Activated T-helper 1 cell treated with anti-CD3 and anti-CD28 coated beads, Interleukin-2, amount 50 U/mL, for 16 hours (primary cell): ENCODE measurements around the gene SMIM14.
"Not testable (repeated sequence)": the region's sequence is repeated elsewhere in the genome, so short reads cannot be mapped to it uniquely, and the experiment has no call there.

Source experiments
- DNase-seq, 2 donors: peaks; one replicate each; pipeline ENCODE4 v3.0.0-alpha.2; 2020; ENCODE audit warnings: low read depth in 1 of 2, low spot score in 1 of 2

SMIM14 gene

DNA sequence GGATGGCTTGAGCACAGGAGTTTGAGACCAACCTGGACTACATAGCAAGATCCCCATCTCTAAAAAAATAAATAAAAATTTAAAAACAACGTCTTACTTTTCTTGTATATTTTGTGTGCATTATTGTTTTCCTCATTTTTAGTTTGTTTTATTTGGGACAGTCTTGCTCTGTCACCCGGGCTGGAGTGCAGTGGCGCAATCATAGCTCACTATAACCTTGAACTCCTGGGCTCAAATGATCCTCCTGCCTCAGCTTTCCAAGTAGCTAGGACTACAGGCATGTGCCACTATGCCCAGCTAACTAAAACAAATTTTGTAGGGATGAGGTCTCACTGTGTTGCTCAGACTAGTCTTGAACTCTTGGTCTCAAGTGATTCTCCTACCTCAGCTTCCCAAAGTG, 9.5 kb upstream of the SMIM14 start:
- DNase-seq: no peak

DNA sequence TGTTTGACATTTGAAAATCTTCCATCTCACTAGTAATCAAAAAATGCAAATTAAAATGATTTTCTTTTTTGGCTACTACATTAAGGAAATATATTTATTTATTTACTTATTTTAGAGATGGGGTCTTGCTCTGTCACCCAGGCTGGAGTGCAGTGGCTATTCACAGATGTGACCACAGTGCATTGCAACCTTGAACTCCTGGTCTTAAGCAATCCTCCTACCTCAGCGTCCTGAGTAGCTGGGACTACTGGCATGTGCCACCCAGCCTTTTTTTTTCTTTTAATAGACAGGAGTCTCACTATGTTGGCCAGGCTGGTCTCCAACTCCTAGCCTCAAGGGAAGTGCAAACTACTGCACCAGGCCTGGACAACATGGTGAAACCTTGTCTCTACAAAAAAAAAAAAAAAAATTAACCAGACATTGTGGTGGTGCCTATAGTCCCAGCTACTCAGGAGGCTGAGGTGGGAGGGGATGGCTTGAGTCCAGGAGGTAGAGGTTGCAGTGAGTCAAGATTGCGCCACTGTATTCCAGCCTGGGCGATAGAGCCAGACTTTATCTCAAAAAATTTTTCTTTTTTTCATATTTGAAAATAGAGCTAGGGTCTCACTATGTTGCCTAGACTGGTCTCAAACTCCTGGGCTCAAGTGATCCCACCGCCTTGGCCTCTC, 4.4 kb upstream of the SMIM14 start:
- DNase-seq: no peak

DNA sequence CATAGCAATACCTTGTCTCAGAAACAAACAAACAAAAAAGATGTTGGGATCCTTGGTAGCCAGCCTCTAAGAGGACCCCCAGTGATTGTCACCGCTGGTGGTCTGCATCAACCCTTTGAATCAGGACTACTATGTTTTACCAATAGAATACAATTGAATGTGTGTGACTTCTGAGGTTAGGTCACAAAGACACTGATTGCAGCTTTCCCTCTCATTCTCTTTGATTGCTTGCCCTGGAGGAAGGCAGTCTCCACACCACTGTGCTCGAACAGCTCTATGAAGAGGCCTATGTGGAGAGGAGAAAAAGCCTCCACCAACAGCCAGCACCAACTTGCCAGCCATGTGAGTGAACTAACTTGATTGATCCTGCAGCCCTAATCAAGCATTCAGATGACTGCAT, 2.8 kb upstream of the SMIM14 start:
- no peak for DNase-seq

DNA sequence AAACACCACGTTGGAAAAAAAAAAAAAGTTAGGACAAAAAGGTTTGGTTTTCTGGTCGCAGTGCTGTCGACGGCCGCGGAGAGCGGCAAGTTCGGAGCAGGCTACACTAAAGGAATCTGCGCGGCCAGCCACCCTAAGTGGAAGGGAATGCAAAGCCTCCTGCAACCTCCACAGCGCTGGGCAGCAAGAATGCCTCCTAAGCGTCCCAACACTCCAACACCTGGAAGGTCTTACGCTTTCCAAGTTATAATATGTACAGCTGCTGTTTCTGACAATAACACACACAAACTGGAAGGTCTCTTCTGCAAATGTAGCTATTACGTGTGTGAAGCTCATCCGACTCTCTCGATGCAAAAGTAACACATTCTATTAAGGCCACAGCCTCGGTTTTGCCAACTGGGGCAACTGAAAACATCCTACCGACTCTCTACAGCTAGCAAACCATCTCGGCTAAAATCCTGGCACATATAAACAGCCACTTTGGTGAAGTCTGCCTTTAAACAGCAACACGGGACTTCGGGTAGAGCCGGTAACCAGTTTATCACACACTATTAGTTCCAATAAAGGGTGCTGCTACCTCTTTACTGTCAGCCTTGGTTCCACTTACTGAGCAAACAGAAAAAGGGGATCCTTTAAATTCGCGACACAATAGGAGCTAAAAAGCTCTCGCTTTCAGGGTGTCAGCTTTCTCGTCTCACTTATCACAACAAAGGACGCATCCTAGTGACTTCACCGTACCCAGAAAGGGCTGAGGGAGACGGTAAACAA, 895 bp downstream of the SMIM14 start:
- DNase-seq: no peak

DNA sequence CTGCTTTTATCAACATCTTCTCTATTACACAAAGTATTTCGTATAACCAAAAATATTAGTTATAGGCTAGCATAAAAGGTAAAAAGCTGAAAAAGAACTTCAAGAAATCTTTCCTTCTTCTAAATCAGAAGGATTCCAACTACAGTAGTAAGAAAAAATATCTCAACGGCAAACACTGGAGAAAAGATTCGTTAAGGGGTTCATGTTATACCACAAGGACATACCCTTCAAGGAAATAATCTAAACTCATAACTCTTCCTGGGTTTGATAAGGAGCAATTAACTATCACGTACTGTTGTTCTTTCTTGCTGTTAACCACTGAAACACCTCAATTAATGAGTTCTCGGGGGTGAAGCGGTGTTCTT, 1.5 kb downstream of the SMIM14 start:
- no peak for DNase-seq

DNA sequence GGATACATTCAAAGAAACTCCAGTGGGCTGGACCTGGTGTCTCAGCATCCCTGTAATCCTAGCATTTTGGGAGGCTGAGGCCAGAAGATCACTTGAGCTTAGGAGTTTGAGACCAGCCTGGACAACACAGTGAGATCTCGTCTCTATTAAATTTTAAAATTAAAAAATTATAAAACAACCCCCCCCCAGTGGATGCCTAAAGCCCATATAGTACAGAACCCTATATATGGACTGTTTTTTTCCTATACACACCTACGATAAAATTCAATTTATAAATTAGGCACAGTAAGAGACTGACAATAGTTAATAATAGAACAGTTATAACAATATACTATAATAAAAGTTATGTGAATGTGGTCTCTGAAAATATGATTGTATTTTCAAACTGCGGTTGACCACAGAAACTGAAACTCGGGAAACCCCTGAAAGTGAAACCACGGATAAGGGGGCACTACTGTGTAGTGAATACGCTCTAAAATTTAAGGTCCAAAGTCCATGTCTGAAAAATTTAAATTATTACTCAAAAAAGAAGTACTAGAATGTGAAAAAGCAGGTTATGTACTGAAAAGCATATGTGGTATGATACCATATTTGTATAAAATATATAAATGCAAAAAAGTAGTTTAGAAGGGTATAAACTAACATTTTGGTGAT, 2.0 kb downstream of the SMIM14 start:
- DNase-seq: no peak

DNA sequence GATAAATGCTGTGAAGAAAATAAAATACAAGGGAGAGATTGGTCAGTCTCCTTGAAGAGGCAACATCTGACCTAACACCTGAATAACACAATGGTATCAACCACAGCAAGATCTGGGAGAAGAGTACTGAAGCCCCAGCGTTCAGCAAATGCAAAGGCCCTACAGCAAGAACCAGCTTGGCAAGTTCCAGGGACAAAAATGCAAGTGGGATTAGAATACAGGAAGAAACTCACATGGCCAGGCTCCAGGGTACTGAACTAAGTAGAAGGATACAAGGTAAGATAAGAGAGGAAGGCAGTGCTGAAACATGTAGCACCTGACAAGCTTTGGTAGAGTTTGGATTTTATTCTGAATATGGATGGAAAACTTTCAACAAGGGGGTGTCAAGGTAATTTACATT, 3.6 kb downstream of the SMIM14 start:
- DNase-seq: no peak

DNA sequence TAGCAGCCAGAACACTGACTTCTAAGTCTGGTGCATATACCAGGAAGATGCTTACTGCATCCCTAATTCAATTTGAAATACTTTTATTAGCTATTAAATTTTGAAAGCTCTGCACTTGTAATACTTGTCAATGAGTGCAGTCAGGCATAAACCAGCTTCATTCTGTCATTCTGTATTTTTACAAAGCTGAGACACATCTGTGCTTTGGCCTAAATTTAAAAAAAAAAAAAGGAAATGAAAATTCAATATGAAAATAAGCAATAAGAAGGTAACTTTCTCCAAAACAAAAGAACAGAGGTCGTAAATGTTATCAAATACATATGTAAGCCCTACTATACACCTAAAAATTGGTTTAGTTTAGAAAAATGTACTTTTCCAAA, 7.0 kb downstream of the SMIM14 start:
- no peak for DNase-seq

DNA sequence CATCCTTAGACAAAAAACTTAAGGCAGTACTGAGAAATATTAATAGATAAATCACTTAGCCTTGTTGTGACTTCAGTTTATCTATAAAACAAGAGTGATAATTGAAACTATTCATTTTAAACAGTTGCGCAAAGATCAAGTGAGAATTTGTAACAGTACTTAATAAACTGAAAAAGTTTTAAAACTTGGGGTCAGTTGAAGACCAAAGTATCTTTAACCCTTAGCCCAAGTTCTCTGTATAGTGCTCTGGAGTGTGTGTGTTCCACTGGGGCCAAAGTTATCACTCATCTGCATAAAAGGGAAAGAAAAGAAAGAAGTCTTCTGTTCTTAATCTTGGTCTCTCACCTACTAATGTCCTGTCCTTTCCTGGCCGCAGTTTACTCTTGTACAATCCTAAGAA, 11.3 kb downstream of the SMIM14 start:
- no peak for DNase-seq

DNA sequence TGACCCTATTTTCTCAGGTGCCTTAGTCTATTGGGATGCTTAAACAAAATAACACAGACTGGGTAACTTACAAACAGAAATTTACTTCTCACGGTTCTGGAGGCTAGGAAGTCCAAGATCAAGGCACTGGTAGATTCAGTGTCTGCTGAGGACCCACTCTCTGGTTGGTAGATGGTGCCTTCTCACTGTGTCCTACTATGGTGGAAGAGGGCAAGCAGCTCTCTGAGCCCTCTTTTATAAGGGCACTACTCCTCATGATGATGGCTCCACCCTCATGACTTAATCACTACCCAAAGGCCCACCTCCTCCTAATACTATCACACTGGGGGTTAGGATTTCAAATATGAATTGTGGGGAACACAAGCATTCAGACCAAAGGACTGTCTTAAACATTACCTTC, 11.8 kb downstream of the SMIM14 start:
- DNase-seq: no peak

DNA sequence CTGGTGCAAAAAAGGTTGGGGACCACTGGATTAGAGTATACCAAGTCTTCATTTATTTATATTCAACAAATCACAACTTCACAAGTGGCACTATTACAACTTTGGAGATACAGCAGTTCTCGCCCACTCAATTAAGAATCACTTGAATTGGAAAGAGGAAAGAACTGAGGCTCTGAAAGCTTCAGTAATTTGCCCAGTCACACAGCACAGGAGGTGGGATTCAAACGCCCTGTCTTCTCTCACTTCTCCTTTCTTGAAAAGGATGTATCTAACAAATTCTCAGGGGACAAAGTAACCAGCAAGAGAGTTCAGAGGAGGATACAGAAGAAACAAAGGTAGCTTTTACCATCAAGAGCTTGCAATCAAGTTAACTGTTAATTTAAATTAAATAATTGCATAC, 12.4 kb downstream of the SMIM14 start:
- no peak for DNase-seq

DNA sequence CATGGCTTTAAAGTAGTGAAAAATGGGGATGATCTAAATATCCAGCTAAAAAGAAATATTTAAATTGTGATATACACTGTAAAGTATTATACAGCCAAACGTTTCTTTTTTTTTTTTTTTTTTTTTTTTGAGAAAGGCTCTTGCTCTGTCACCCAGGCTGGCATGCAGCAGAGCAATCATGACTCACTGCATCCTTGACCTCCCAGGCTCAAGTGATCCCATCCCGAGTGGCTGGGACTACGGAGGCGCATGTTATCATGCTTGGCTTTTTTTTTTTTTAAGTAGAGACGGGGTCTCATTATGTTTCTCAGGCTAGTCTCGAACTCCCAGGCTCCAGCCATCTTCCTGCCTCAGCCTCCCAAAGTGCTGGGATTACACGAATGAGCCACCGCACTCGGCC, 17.1 kb downstream of the SMIM14 start:
- DNase-seq: no peak

DNA sequence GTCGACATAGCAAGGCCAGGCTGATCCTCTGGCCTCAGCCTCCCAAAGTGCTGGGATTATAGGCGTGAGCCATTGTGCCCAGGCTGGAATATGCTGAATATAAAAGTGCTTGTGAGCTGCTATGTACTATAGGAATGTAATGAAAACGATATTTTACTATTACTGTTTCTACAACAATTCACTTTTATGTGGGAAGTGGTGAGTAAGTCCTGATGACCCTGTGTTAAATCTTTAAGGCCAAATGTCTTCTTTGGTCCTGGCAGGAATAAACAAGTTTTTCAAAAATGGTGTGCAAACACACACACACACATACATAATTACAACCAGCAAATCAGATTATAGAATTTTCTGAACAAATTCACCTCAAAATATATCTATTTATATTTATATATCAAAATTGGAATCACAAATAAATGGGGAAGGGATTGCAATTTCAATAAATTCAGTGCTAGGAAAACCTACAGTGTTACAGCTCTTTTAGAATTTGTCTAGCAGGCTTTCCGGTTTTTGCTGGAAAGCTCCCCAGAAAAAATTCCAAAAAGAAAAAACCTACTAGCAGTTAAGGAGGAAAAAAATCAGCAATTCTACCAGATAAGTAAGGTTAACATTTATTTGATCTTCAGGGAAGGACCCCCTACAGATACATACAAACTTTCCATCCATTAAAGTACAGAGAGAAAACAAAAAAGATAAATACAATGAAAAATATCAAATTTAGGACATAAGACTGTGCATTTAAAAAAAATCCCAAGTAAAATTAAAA, 17.9 kb downstream of the SMIM14 start:
- no peak for DNase-seq

DNA sequence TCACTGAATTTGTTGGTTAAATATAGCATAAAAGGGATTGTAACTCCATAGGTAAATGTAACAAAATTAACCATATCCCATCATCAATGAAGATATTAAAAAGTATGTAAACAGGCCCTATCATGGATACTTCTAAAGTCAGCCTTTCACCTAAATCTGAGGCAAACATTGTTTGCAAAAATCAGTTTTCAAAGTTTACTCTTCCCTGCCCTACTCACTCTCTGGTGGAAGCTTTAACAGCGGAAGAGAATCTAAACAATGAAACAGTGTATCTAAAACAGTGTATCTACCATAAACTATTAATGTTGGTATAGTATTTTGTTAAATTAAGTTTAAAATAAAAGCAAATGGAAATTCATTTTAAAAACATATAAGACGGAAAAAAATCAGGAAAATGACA, 21.1 kb downstream of the SMIM14 start:
- no peak for DNase-seq

DNA sequence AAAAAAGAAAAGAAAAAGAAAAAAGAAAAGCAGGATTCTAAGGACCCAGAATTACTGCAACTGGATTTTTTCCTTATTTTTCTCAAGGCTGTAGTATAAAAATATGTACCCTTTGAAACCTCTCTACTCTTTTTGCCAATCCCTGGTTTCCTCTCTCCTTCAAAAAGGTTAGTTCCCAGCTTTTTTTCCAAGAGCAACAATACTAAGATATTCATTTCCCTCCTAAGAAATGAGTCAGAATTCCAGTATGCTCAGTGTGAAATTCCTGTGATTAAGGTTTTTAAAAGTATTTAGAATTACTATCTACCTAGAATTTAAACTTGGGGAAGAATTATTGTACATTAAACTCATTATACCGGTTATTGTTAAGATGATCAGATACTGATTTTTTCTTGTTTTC, 22.0 kb downstream of the SMIM14 start:
- DNase-seq: no peak

DNA sequence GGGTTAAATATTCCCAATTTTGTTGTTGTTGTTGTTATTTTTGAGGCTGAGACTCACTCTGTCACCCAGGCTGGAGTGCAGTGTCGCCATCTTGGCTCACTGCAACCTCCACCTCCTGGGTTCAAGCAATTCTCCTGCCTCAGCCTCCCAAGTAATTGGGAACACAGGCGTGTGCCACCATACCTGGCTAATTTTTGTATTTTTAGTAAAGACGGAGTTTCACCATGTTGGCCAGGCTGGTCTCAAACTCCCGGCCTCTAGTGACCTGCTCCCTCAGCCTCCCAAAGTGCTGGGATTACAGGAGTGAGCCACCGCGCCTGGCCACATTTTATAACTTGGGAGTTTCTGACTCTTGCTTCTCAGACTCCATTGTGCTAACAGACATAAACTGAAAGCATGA, 22.6 kb downstream of the SMIM14 start:
- not testable (repeated sequence) for DNase-seq

DNA sequence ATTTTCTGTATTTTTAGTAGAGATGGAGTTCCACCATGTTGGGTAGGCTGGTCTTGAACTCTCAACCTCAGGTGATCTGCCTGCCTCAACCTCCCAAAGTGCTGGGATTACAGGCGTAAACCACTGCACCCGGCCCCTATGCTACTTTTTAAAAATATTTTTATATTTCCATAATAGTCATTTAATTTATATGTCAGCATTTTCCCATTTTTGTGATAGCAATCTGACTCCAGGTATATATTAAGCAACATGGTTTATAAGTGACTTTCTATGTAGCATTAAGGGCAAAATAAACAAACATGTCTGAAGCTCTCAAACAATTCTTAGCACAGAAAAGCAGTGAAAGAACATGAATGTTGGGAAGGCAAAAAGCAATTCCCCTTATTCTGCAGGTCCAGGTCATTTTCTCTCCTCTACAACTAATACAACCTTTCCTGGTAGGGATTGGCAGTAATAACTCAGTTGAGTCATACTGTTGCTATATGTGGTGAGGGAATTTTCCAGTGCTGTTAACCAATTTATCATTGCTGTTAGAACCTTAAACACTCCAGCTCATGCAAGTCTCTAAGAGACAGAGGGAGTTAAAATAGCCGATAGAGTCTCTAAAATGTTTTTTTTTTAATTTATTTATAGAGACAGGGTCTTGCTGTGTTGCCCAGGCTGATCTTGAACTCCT, 24.0 kb downstream of the SMIM14 start:
- DNase-seq: no peak

DNA sequence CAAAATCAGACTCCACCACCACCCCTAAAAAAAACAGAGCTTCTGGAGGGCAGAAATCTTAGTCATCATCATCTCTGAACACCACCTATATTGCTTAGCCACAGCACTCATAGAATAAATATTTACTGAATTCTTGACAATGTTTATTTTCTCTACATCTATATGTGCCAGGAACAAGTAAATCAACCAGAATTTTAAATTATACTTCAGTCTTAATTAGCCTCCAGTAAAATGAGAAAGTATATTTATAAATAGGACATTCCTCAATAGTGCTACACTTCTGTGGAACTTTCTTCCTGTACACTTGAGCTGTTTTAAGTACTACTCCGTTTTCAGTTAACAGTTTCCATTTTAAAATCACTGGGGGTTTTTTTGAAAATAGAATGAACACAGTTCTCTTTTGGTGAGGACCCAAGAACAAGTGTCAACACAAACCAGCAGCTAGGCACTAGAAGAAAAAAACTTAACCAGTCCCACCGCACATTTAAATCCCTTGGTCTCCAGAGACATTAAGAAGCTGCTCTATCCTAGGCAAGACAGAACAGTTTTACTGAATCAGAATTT, 25.5 kb downstream of the SMIM14 start:
- DNase-seq: no peak

DNA sequence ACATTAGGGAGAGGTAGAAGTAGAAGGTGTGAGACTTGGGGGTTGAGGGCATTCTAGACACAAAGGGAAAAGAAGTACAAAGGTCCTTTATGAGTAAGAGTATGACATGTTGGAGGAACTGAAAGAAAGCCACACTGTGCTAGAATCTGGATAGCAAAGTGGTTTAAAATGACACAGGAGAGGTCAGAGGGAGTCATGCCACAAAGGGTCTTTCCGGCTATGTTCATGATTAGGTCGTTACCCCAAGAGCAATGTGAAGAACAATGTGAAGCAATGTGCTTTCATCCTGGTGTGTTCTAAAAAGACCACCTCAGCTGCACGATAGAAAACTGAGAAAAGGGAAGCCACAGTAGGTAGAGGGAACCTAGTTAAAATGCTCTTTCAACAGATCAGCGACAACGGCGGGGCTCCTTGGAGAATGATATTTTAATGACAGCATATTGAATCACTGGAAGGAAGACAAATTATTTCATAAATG, 29.2 kb downstream of the SMIM14 start:
- no peak for DNase-seq

DNA sequence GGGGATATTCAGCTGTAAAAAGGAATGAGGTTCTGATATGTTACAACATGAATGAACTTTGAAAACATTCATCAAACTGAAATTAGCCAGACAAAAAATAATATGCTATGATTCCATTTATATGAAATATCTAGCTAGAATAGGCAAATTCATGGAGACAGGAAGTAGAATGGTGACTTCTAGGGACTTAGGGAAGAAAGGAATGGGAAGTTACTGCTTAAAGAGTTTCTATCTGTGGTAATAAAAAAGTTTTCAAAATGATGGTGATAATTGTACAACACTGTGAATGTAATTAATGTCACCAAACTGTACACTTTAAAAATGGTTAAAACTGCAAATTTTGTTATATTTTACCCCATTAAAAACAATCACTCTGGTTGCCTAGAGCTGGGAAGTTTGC, 30.2 kb downstream of the SMIM14 start:
- no peak for DNase-seq

DNA sequence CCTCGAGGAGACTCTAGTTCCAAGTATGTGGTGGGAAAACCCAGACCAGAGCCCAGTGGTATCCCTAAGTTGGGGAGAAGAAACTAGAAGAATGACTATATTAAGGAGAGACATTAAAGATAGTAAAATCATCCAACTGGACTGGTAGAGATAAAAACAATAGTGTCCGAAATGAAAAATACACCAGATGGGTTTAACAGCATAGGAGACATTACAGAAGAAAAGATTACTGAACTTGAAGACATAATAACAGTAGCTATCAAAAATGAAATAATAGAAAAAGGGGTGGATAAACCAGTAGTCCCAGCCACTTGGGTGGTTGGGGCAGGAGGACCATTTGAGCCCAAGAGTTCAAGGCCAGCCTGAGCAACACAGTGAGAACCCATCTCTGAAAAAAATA, 31.9 kb downstream of the SMIM14 start:
- no peak for DNase-seq
